ENCODE measurements around the gene CHEK2. TPM values are rescaled to one million over a fixed set of nuclear protein-coding genes. Genes with fewer than 3 reads are reported as not detected.

Gene CHEK2
- polyA plus RNA-seq, 3 donors = 6.6 to 13.1 (median 7.8) TPM

DNA sequence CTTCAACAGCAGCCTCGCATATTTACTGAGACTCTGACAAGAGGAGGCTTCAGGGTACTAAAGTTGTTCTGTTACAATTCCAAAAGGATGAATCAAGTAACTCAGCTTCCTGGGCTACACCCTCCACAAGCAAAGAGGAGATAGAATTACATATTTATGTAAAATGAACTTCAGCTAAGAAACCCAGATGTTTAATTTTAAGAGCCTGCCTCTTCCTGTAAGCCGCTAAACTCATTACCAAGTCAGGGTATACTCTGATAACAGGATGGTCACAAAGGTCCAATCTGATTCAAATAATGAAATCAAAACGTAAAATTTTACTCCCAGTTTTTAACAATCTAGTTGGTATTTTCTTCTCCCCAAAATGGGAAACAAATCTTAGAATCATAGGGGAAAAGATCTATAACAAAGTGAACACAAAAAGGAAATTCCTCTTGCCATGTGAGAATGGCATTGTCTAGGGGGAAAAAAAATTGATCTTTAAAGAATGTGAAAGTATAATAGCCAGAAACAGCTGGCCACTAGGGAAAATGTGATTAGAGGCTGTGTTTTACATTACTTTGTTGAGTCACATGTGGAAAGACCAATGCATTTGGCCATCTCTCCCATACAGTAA is 30.9 kb downstream of the CHEK2 start:
- Histone ChIP-seq H3K9me3 (replicated peaks in 1 of 2; ENCODE audit: control insufficient read depth in 1 of 2, insufficient read depth in 1 of 2, low read length in 2 of 2) (no peaks in the 10 kb centered on the region), H3K4me1 (ENCODE audit: control insufficient read depth in 1 of 2, insufficient read depth in 2 of 2, low read length in 2 of 2) (peaks cover 0 to 3% of the 10 kb centered on the region in 2 donors), H3K27ac (ENCODE audit: low read depth in 1 of 2, low read length in 2 of 2) (no peak overlapping the region), H4K20me1 (ENCODE audit: insufficient read depth, low read length) (no peaks in the 10 kb centered on the region), H3K4me3 (replicated peaks in 1 of 3; ENCODE audit: low read depth in 2 of 3, low read length in 3 of 3) (no peak overlapping the region), H3K9ac (ENCODE audit: insufficient read depth, low read length, poor library complexity, severe bottlenecking) (no peak overlapping the region), H3K4me2 (replicated peaks; ENCODE audit: extremely low read depth, low read length, poor library complexity, severe bottlenecking) (no peak overlapping the region), H3K27me3 (ENCODE audit: control insufficient read depth in 2 of 2, insufficient read depth in 2 of 2, low read length in 2 of 2) (no peaks in the 10 kb centered on the region), H3K36me3 (replicated peaks in 1 of 2; ENCODE audit: control insufficient read depth in 1 of 2, insufficient read depth in 2 of 2, low read length in 2 of 2) (peaks cover 20 to 51% of the 10 kb centered on the region in 2 donors), H2AFZ (ENCODE audit: insufficient read depth, low read depth, low read length, poor library complexity, severe bottlenecking) (no peak overlapping the region), H3K79me2 (ENCODE audit: insufficient read depth, low read length) (no peaks in the 10 kb centered on the region)
- DNase-seq = no peak
- WGBS (ENCODE audit: insufficient coverage) = 100% methylated on average over 1 of the region's 3 CpGs
- TF ChIP-seq, protein P1, sequence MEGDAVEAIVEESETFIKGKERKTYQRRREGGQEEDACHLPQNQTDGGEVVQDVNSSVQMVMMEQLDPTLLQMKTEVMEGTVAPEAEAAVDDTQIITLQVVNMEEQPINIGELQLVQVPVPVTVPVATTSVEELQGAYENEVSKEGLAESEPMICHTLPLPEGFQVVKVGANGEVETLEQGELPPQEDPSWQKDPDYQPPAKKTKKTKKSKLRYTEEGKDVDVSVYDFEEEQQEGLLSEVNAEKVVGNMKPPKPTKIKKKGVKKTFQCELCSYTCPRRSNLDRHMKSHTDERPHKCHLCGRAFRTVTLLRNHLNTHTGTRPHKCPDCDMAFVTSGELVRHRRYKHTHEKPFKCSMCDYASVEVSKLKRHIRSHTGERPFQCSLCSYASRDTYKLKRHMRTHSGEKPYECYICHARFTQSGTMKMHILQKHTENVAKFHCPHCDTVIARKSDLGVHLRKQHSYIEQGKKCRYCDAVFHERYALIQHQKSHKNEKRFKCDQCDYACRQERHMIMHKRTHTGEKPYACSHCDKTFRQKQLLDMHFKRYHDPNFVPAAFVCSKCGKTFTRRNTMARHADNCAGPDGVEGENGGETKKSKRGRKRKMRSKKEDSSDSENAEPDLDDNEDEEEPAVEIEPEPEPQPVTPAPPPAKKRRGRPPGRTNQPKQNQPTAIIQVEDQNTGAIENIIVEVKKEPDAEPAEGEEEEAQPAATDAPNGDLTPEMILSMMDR (IDR thresholded peaks at IDR 0.05) = no peak
- Mint-ChIP-seq H3K27me3 (ENCODE audit: low read depth in 3 of 3) (peaks cover 0 to 1% (median 0%) of the 10 kb centered on the region in 3 donors), H3K4me1 (peaks cover 6% of the 10 kb centered on the region), H3K4me3 (no peak overlapping the region), H3K9me3 (peaks cover 0 to 3% (median 0%) of the 10 kb centered on the region in 7 donors), H3K27ac (no peak overlapping the region), H3K36me3 (peaks cover 41 to 54% of the 10 kb centered on the region in 2 donors)
- intact Hi-C loops (cut with micrococcal nuclease) = loop anchor here in 1 of 2 donors (10.0 kb wide), 1 partner anchor 56 kb away; no protein-coding TSS in a partner anchor

DNA sequence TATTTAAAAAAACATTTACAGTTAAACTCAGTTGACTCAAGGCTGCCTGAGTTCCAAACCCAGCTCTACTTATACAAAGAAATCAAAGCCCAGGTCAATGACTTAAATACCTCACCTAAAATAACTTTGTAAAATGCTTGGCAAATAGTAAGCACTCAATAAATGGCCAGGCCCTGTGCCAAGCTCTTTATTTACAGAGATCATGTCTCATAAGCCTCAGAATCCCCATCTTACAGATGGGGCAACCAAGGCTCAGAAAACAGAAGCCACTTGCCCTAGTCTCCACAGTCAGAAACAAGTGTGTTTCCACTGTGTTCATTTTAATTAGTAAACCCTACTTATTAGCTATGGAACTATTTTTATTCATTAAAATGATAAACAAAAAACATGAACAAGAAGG is 31.5 kb downstream of the CHEK2 start:
- Mint-ChIP-seq H3K27me3 (ENCODE audit: low read depth in 3 of 3) (peaks cover 0 to 1% (median 0%) of the 10 kb centered on the region in 3 donors), H3K4me3 (no peak overlapping the region), H3K27ac (no peak overlapping the region), H3K9me3 (peaks cover 0 to 3% (median 0%) of the 10 kb centered on the region in 7 donors), H3K4me1 (peaks cover 6% of the 10 kb centered on the region), H3K36me3 (peaks cover 42 to 56% of the 10 kb centered on the region in 2 donors)
- DNase-seq = no peak
- H3K4me1 ChIP-seq (ENCODE audit: control insufficient read depth in 1 of 2, insufficient read depth in 2 of 2, low read length in 2 of 2) = peaks cover 0 to 3% of the 10 kb centered on the region in 2 donors
- no peaks in the 10 kb centered on the region for H3K9me3 ChIP-seq (replicated peaks in 1 of 2; ENCODE audit: control insufficient read depth in 1 of 2, insufficient read depth in 1 of 2, low read length in 2 of 2)
- H4K20me1 ChIP-seq (ENCODE audit: insufficient read depth, low read length) = no peaks in the 10 kb centered on the region
- no peaks in the 10 kb centered on the region for H3K27me3 ChIP-seq (ENCODE audit: control insufficient read depth in 2 of 2, insufficient read depth in 2 of 2, low read length in 2 of 2)
- H3K36me3 ChIP-seq (replicated peaks in 1 of 2; ENCODE audit: control insufficient read depth in 1 of 2, insufficient read depth in 2 of 2, low read length in 2 of 2) = peaks cover 20 to 51% of the 10 kb centered on the region in 2 donors
- H2AFZ ChIP-seq (ENCODE audit: insufficient read depth, low read depth, low read length, poor library complexity, severe bottlenecking) = no peak overlapping the region
- H3K4me3 ChIP-seq (replicated peaks in 1 of 3; ENCODE audit: low read depth in 2 of 3, low read length in 3 of 3) = no peak overlapping the region
- intact Hi-C loops (cut with micrococcal nuclease) = loop anchor here in 1 of 2 donors (10.0 kb wide), 1 partner anchor 55 kb away; no protein-coding TSS in a partner anchor
- TF ChIP-seq, protein P1 (IDR thresholded peaks at IDR 0.05) = no peak
- no peak overlapping the region for H3K9ac ChIP-seq (ENCODE audit: insufficient read depth, low read length, poor library complexity, severe bottlenecking)
- H3K4me2 ChIP-seq (replicated peaks; ENCODE audit: extremely low read depth, low read length, poor library complexity, severe bottlenecking) = no peak overlapping the region
- no peaks in the 10 kb centered on the region for H3K79me2 ChIP-seq (ENCODE audit: insufficient read depth, low read length)
- no peak overlapping the region for H3K27ac ChIP-seq (ENCODE audit: low read depth in 1 of 2, low read length in 2 of 2)
